ENCODE data around the gene ABCA10. TPM values are rescaled to one million over a fixed set of nuclear protein-coding genes. Genes with fewer than 3 reads are reported as not detected.

Gene ABCA10
- total RNA-seq, 2 donors from 2014 or later: not detected

DNA sequence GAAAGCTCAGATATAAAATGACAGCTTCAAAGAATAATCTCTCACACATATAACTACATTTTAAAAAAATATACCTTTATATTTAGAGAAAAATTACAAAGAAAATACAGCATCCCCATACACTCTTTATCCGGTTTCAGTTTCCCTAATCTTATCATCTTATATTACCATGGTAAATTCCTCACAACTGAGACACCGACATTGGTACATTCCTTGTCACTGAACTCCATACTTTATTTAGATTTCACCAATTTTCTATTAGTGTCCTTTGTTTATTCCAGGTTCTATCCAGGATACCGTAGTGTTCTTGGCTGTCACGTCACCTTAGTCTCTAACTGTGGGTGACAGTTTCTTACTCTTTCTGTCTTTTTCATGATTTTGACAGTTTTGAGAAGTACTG, 22.0 kb upstream of the ABCA10 start:
- Mint-ChIP-seq H3K4me3 (no peak overlapping the region), H3K9me3 (no peaks in the 10 kb centered on the region), H3K27ac (no peak overlapping the region), H3K27me3 (ENCODE audit: insufficient read depth) (no peaks in the 10 kb centered on the region), H3K36me3 (ENCODE audit: low read depth) (no peaks in the 10 kb centered on the region), H3K4me1 (no peaks in the 10 kb centered on the region)
- Histone ChIP-seq H3K9me3 (ENCODE audit: control insufficient read depth, low read length) (no peaks in the 10 kb centered on the region), H3K27me3 (ENCODE audit: control insufficient read depth, insufficient read depth, low read length, poor library complexity, severe bottlenecking) (no peaks in the 10 kb centered on the region), H3K4me1 (ENCODE audit: control insufficient read depth, insufficient read depth, low read length) (no peaks in the 10 kb centered on the region), H3K9ac (ENCODE audit: extremely low read depth, low read length, poor library complexity, severe bottlenecking) (no peak overlapping the region), H3K36me3 (ENCODE audit: control insufficient read depth, insufficient read depth, low read length) (no peaks in the 10 kb centered on the region), H3K4me3 (ENCODE audit: low read length) (no peak overlapping the region), H3K27ac (ENCODE audit: low read depth, low read length) (no peak overlapping the region)
- no peak for DNase-seq
- 85 to 100% methylated on average over 3 to 4 of the region's 4 CpGs for WGBS, 2 experiments (ENCODE audit: insufficient coverage in 1 of 2, insufficient read length in 1 of 2)
- no peak for TF ChIP-seq CTCF (conservative IDR thresholded peaks at IDR 0.05)

DNA sequence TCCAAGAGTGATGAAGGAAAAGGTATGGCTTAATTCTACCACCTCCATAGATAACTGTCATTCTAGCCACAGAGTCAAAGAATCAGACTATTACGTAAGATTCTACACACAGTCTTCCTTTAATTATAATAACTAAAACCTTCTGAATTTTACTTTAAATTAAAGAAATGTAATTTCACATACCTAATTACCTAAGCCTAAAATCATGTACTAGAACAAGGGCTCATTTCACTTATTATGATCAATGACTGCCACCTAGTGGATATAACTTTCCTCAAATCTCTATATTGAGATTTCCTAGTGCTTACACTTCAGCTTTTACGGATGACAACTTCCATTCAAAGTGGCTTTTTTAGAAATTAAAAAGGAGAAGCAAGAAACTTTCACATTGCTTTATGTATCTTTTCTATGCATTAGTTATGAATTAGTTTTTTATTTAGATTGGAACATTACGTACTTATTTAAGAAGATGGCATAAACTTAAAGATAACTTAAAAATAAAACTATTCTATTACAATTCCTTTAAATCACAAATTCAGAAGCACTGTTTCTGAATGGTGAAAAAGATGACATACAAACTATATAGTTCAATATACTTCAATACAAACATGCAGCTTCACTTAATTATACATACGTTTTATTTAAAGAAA, 18.2 kb upstream of the ABCA10 start:
- no peak overlapping the region for H3K27ac ChIP-seq (ENCODE audit: low read depth, low read length)
- peak; percentile 83 for TF ChIP-seq CTCF (conservative IDR thresholded peaks at IDR 0.05)
- no peak overlapping the region for H3K27ac Mint-ChIP-seq
- H3K27me3 Mint-ChIP-seq (ENCODE audit: insufficient read depth): no peaks in the 10 kb centered on the region
- no peak for DNase-seq
- no peaks in the 10 kb centered on the region for H3K4me1 ChIP-seq (ENCODE audit: control insufficient read depth, insufficient read depth, low read length)
- no peaks in the 10 kb centered on the region for H3K36me3 ChIP-seq (ENCODE audit: control insufficient read depth, insufficient read depth, low read length)
- WGBS, 2 experiments (ENCODE audit: insufficient coverage in 1 of 2, insufficient read length in 1 of 2): 67% methylated on average over 3 of the region's 4 CpGs; no CpG with 5 or more reads in 1 of the 2 experiments
- no peaks in the 10 kb centered on the region for H3K9me3 Mint-ChIP-seq
- H3K9me3 ChIP-seq (ENCODE audit: control insufficient read depth, low read length): no peaks in the 10 kb centered on the region
- H3K4me3 ChIP-seq (ENCODE audit: low read length): no peak overlapping the region
- H3K4me1 Mint-ChIP-seq: no peaks in the 10 kb centered on the region
- no peak overlapping the region for H3K4me3 Mint-ChIP-seq
- H3K36me3 Mint-ChIP-seq (ENCODE audit: low read depth): no peaks in the 10 kb centered on the region
- no peak overlapping the region for H3K9ac ChIP-seq (ENCODE audit: extremely low read depth, low read length, poor library complexity, severe bottlenecking)
- no peaks in the 10 kb centered on the region for H3K27me3 ChIP-seq (ENCODE audit: control insufficient read depth, insufficient read depth, low read length, poor library complexity, severe bottlenecking)

DNA sequence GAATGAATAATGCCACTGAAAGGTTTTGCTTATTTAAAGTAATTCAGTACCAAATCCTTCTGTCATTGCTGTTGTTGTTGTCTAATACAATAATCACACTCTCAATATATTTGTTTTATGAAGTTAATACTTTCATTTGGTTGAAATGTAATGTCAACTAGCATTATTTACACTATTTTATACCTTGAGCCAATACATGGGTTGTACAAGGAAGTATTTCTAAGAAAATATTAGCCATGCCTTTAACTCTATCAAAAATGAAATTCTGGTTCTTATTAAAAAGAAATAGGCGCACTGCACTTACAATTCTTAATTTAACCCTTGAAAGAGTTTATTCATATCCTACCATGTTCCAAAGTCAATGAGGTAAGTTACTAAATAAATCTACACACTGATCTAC, 17.6 kb upstream of the ABCA10 start:
- Histone ChIP-seq H3K27ac (ENCODE audit: low read depth, low read length) (no peak overlapping the region), H3K27me3 (ENCODE audit: control insufficient read depth, insufficient read depth, low read length, poor library complexity, severe bottlenecking) (no peaks in the 10 kb centered on the region), H3K9me3 (ENCODE audit: control insufficient read depth, low read length) (no peaks in the 10 kb centered on the region), H3K4me3 (ENCODE audit: low read length) (no peak overlapping the region), H3K4me1 (ENCODE audit: control insufficient read depth, insufficient read depth, low read length) (no peaks in the 10 kb centered on the region), H3K9ac (ENCODE audit: extremely low read depth, low read length, poor library complexity, severe bottlenecking) (no peak overlapping the region), H3K36me3 (ENCODE audit: control insufficient read depth, insufficient read depth, low read length) (no peaks in the 10 kb centered on the region)
- Mint-ChIP-seq H3K36me3 (ENCODE audit: low read depth) (no peaks in the 10 kb centered on the region), H3K4me1 (no peaks in the 10 kb centered on the region), H3K27ac (no peak overlapping the region), H3K27me3 (ENCODE audit: insufficient read depth) (no peaks in the 10 kb centered on the region), H3K9me3 (no peaks in the 10 kb centered on the region), H3K4me3 (no peak overlapping the region)
- DNase-seq: no peak
- TF ChIP-seq CTCF (conservative IDR thresholded peaks at IDR 0.05): no peak
- WGBS, 2 experiments (ENCODE audit: insufficient coverage in 1 of 2, insufficient read length in 1 of 2): 84% methylated on average over 1 of the region's 1 CpG; no CpG with 5 or more reads in 1 of the 2 experiments

All from endodermal cell (in vitro differentiated cells).